Left lung (tissue), 10 donors: ENCODE data around the gene GFRA4. TPM values are rescaled to one million over a fixed set of nuclear protein-coding genes. Genes with fewer than 3 reads are reported as not detected.
A peak's percentile ranks its signal among the peaks of the same experiment; 100 is the strongest.

Experiments
- ATAC-seq: fragments of 200-7000 bp; cut with Tn5 transposase; one replicate; pipeline ENCODE4 v1.9.1; 2020; ENCODE audit warnings: moderate library complexity
- DNase-seq, 4 donors: peaks; one replicate each; pipeline ENCODE4 v3.0.0-alpha.2; 2013 to 2020
- H3K27ac ChIP-seq, 2 donors: fragments of 200-600 bp; sonication (generic) in 1 of 2; one replicate each; pipeline versions ENCODE4 v1.5.0 to v1.8.0; 2020 to 2021
- H3K27me3 ChIP-seq, 2 donors: fragments of 200-600 bp; sonication (generic) in 1 of 2; one replicate each; pipeline versions ENCODE4 v1.5.0 to v1.8.0; 2020 to 2021
- H3K36me3 ChIP-seq, 2 donors: fragments of 200-600 bp; sonication (generic) in 1 of 2; one replicate each; pipeline versions ENCODE4 v1.5.0 to v1.8.0; 2020 to 2021
- H3K4me1 ChIP-seq, 2 donors: fragments of 200-600 bp; one replicate each; pipeline ENCODE4 v1.8.0; 2021
- H3K4me3 ChIP-seq, 2 donors: fragments of 200-600 bp; sonication (generic) in 1 of 2; one replicate each; pipeline versions ENCODE4 v1.5.0 to v1.8.0; 2020 to 2021; ENCODE audit warnings: mild to moderate bottlenecking in 1 of 2
- H3K9me3 ChIP-seq, 2 donors: fragments of 200-600 bp; sonication (generic) in 1 of 2; one replicate each; pipeline versions ENCODE4 v1.5.0 to v1.8.0; 2020 to 2021
- intact Hi-C, 2 donors: fragments of 100-400 bp; cut with DNase I; formaldehyde crosslinking; loops; one replicate each; pipeline versions ENCODE4 v1.11.2 to v1.14.2; 2022
- polyA plus RNA-seq, 6 donors: library from polyadenylated mRNA; unstranded; fragments of 120-200 nt; gene quantifications; one replicate each; pipeline ENCODE4 v1.2.1, GENCODE V29; 2013; ENCODE audit not compliant: insufficient read length in 6 of 6
- total RNA-seq, 2 donors: library from RNA; stranded (reverse); fragmentation: NEBNext Ultra II Directional; extraction: Animal tissue kit (Norgen Biotek cat#: 25700); gene quantifications; one replicate each; pipeline ENCODE4 v1.2.1, GENCODE V29; 2021
- TF ChIP-seq, protein P1 (sequence below), 2 donors: fragments of 200-600 bp; sonication (generic) in 1 of 2; IDR thresholded peaks; one replicate each; pipeline versions ENCODE4 v1.5.0 to v1.8.0; 2021; ENCODE audit warnings: antibody characterized with exemption in 2 of 2
- donor health status: DM: no; HTN: yes; CAD: no.
- donor health status: DM: no; HTN: no; CAD: no.

GFRA4 gene
- total and polyA plus RNA-seq, 8 donors: not detected

DNA sequence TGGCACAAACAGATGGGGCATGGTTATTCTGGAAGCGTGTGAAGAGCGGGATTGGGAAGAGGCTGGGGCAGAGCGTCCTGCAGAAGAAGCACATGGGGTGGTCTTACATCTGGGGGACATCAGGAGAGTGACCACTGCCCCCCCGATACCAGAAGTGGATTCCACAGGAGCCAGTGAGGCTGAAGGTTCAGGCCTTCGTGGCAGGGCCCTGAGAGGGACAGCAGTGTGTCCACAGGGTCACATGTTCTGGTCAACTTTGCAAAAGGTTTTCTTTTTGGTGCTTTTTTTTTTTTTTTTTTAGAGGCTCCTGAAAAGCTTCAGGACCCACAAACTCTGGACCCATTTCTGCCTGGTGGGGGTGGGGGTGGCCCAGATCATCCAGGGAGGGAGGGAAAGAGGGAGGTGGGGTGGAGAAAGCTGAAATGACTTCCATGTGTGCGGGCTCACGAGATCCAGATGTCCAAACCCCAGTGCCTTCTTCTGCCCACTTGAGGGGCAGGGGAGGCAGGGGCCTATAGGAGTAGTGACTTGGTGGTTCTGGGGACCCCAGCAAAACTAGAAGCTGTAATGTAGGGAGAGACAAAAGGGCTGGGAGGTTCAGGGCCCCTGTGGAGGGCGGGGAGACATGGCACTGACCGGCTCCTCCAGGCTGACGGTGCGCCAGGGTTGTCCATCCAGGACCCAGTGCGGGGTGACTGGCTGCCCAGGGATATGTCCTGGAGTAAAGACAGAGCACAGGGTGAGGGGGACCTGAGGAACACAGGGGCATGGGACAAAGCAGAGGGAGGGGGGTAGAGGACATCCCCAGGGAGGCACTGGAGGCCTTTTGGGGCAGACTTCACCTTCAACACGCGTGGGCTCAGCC is 15.9 kb upstream of the GFRA4 start:
- intact Hi-C loops: no loop called here
- DNase-seq (no peak), ATAC-seq (no peak)
- Histone ChIP-seq H3K36me3 (no peaks in the 10 kb centered on the region), H3K4me3 (no peak overlapping the region), H3K27me3 (peaks cover 29 to 80% of the 10 kb centered on the region in 2 donors), H3K27ac (peak overlapping the region in 1 of 2 donors; percentile 44), H3K4me1 (peaks cover 2 to 20% of the 10 kb centered on the region in 2 donors), H3K9me3 (no peaks in the 10 kb centered on the region)
- TF ChIP-seq, protein P1, sequence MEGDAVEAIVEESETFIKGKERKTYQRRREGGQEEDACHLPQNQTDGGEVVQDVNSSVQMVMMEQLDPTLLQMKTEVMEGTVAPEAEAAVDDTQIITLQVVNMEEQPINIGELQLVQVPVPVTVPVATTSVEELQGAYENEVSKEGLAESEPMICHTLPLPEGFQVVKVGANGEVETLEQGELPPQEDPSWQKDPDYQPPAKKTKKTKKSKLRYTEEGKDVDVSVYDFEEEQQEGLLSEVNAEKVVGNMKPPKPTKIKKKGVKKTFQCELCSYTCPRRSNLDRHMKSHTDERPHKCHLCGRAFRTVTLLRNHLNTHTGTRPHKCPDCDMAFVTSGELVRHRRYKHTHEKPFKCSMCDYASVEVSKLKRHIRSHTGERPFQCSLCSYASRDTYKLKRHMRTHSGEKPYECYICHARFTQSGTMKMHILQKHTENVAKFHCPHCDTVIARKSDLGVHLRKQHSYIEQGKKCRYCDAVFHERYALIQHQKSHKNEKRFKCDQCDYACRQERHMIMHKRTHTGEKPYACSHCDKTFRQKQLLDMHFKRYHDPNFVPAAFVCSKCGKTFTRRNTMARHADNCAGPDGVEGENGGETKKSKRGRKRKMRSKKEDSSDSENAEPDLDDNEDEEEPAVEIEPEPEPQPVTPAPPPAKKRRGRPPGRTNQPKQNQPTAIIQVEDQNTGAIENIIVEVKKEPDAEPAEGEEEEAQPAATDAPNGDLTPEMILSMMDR (IDR thresholded peaks at IDR 0.05): no peak

DNA sequence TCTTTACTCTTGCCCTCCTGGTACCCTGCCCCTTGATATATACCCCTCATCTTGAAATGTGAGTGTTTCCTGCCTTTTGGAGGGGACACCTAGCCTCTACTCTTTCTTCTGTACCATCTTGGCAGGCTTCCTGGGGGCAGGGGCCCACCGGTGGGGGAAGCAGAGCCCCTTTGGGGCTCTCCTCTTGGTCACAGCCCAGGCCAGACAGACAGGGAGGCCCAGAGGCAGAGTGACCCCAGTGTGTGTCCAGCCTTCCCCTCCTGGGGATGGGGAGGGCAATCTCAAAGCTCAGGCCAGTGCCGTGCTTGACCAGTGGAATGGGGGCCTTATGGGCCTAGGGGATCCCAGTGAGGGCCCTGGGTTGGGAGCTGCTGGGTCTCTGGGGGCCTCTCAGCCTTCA is 15.0 kb upstream of the GFRA4 start:
- H3K27me3 ChIP-seq: peaks cover 38 to 80% of the 10 kb centered on the region in 2 donors
- DNase-seq: no peak
- no peak for ATAC-seq
- TF ChIP-seq, protein P1 (IDR thresholded peaks at IDR 0.05): no peak
- H3K9me3 ChIP-seq: no peaks in the 10 kb centered on the region
- peak overlapping the region in 1 of 2 donors; percentile 13 for H3K27ac ChIP-seq
- H3K4me3 ChIP-seq: no peak overlapping the region
- intact Hi-C loops: no loop called here
- no peaks in the 10 kb centered on the region for H3K36me3 ChIP-seq
- peaks cover 2 to 22% of the 10 kb centered on the region in 2 donors for H3K4me1 ChIP-seq

DNA sequence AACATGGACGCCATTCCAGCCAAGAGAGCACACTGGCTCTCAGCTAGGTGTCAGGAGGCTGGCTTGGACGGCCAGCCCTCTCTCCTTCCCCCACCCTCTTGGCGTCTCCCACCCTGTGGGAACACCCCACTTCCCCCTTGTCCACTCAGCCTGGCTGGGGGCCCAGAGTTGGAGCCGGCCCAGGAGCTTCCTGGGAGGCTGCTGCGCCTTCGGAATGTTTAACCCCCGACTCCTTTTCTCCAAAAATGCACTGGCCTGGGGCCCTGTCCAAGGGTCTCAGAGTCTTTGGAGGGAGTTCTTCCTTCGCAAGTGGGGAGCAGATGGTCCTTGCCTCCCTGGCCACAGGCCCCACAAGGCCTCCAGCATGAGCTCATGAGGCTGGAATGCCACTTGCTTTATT is 14.5 kb upstream of the GFRA4 start:
- peaks cover 42 to 80% of the 10 kb centered on the region in 2 donors for H3K27me3 ChIP-seq
- intact Hi-C loops: no loop called here
- no peaks in the 10 kb centered on the region for H3K36me3 ChIP-seq
- ATAC-seq (no peak), DNase-seq (peak in 2 of 4 donors; percentile 66 to 83)
- H3K4me1 ChIP-seq: peaks cover 3 to 26% of the 10 kb centered on the region in 2 donors
- TF ChIP-seq, protein P1 (IDR thresholded peaks at IDR 0.05): no peak
- no peaks in the 10 kb centered on the region for H3K9me3 ChIP-seq
- peak overlapping the region in 1 of 2 donors; percentile 13 for H3K27ac ChIP-seq
- no peak overlapping the region for H3K4me3 ChIP-seq

DNA sequence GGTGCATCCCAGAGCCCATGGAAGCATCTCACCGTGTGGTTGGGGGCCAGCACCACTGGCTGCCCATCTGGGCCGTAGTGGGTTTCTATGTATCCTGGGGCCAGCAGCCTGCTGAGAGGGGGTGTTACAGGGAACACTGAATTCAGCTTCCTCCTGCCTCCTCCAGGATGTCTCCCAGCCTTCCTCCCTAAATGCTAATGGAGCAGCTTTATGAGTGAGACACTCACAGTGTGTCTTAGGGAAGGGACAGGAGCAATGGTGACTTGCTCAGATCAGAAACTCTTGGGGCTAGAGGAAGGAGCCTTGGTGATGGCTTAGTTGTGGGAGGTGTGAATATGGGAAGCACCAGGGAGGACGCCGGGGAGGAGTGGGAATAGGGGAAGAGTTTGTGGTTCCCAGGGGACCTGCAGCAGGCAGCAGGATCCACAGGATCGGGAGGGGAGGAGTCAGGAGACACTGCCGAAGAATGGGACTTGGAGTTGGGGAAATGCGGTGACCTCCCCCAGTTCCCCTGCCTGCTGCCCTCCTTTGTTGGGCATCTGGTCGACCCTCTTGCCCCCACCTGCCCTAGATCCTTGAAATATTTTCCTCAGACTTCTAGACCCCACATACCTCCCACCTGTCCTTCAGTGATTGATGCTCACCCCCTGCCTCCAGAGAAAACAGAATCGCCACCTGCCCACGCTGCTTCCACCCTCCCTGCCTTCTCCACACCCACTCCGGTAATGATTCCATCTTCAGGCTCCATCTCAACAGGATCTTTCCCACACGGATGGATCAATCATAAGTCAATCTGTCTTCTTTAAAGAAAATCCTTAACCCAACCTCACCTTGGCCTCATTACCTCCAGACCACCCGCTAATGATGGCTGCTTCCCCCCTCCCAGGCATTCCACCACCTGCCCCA is 12.0 kb upstream of the GFRA4 start:
- peaks cover 36 to 80% of the 10 kb centered on the region in 2 donors for H3K27me3 ChIP-seq
- DNase-seq (no peak), ATAC-seq (no peak)
- H3K36me3 ChIP-seq: no peaks in the 10 kb centered on the region
- no peaks in the 10 kb centered on the region for H3K9me3 ChIP-seq
- intact Hi-C loops: no loop called here
- H3K27ac ChIP-seq: no peak overlapping the region
- H3K4me3 ChIP-seq: no peak overlapping the region
- TF ChIP-seq, protein P1 (IDR thresholded peaks at IDR 0.05): no peak
- peaks cover 2 to 20% of the 10 kb centered on the region in 2 donors for H3K4me1 ChIP-seq

DNA sequence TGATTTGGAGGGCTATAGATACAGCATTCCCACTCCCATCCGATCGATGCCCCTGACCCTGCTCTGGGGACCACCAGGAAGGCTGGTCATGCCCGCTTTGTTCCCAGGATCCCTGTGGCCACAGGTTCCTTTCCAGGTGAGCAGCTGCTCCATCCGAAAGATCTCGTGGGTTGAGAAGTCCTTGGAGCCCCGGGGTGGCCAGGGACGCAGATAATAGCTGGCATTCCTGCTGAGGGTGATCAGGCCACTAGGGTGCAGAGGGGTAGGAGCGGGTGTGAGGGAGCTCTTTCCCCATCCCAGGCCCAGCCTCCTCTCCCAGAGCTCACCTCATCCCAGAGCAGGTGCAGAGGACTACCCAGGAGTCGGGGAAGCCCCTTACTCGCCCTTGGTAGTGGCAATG is 11.2 kb upstream of the GFRA4 start:
- ATAC-seq (no peak), DNase-seq (no peak)
- Histone ChIP-seq H3K27me3 (peaks cover 36 to 79% of the 10 kb centered on the region in 2 donors), H3K36me3 (no peaks in the 10 kb centered on the region), H3K4me3 (no peak overlapping the region), H3K27ac (no peak overlapping the region), H3K9me3 (no peaks in the 10 kb centered on the region), H3K4me1 (peaks cover 2 to 20% of the 10 kb centered on the region in 2 donors)
- intact Hi-C loops: no loop called here
- TF ChIP-seq, protein P1 (IDR thresholded peaks at IDR 0.05): no peak
